ENCODE data around the gene RAB7A.

DNA sequence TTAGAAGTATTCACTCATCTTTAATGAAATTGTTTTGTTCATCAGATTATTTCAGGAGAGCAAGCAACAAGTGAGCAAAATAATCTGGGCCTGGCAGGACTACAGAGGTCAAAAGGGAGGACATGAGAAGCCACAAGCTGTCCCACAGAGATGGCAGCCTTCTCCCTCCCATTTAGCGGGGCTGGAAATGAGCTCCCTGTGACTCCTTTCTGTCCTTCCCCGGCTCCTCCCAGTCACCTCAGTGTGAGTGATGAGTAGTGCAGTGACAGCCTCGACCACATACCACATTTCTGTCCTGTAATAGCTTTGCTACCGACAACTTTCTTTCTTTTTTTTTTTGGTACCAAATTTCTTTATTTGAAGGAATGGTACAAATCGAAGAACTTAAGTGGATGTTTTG is 38.0 kb downstream of the RAB7A start:
- TF ChIP-seq, protein P1, sequence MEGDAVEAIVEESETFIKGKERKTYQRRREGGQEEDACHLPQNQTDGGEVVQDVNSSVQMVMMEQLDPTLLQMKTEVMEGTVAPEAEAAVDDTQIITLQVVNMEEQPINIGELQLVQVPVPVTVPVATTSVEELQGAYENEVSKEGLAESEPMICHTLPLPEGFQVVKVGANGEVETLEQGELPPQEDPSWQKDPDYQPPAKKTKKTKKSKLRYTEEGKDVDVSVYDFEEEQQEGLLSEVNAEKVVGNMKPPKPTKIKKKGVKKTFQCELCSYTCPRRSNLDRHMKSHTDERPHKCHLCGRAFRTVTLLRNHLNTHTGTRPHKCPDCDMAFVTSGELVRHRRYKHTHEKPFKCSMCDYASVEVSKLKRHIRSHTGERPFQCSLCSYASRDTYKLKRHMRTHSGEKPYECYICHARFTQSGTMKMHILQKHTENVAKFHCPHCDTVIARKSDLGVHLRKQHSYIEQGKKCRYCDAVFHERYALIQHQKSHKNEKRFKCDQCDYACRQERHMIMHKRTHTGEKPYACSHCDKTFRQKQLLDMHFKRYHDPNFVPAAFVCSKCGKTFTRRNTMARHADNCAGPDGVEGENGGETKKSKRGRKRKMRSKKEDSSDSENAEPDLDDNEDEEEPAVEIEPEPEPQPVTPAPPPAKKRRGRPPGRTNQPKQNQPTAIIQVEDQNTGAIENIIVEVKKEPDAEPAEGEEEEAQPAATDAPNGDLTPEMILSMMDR (IDR thresholded peaks at IDR 0.05), result no peak
- TF ChIP-seq RAD21 (conservative IDR thresholded peaks at IDR 0.05 in 1 of 2, IDR thresholded peaks at IDR 0.05 in 1 of 2) (no peak), POLR2A (IDR thresholded peaks at IDR 0.05; ENCODE audit: low read length) (no peak), KDM5A (IDR thresholded peaks at IDR 0.05) (no peak), EP300 (IDR thresholded peaks at IDR 0.05) (no peak), CEBPB (IDR thresholded peaks at IDR 0.05) (no peak), KDM1A (IDR thresholded peaks at IDR 0.05; ENCODE audit: low read depth) (no peak)
- TF ChIP-seq, protein P2, sequence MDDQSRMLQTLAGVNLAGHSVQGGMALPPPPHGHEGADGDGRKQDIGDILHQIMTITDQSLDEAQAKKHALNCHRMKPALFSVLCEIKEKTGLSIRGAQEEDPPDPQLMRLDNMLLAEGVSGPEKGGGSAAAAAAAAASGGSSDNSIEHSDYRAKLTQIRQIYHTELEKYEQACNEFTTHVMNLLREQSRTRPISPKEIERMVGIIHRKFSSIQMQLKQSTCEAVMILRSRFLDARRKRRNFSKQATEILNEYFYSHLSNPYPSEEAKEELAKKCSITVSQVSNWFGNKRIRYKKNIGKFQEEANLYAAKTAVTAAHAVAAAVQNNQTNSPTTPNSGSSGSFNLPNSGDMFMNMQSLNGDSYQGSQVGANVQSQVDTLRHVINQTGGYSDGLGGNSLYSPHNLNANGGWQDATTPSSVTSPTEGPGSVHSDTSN (IDR thresholded peaks at IDR 0.05), result no peak
